Hair follicular keratinocyte (primary cell): ENCODE measurements around the gene ADAM11. TPM values are rescaled to one million over a fixed set of nuclear protein-coding genes. Genes with fewer than 3 reads are reported as not detected.

Experiments used
- total RNA-seq: library from RNA; depleted of rRNA; stranded (reverse); fragments of >200 nt; gene quantifications from 2 replicates; pipeline ENCODE4 v1.2.3, GENCODE V29; 2015

ADAM11 gene
- 0.08 TPM in 2 replicates for total RNA-seq

GRCh38 chr17:44758414-44759085 lies at the start of gene ADAM11:
ADAM11 (plus strand) TSS chr17:44758988; CDS start chr17:44759200, 212 bp downstream.

GRCh38 chr17:44829523-44830358 lies 71.0 kb downstream of the ADAM11 start, which contains the start of gene GJC1:
GJC1 (minus strand) TSS chr17:44830287; CDS start chr17:44805817, 24,470 bp downstream.

Other genes starting within 250 kb of the ADAM11 start
- 1.6 and 4.9 TPM in 2 replicates for gene FZD2, start 201.5 kb upstream of the ADAM11 start, total RNA-seq
- gene MEIOC, start 102.5 kb upstream of the ADAM11 start, total RNA-seq = under 0.01 TPM in 1 of 2 replicates, not detected in the other
- 25.8 and 28.4 TPM in 2 replicates for gene CCDC43, start 69.2 kb upstream of the ADAM11 start, total RNA-seq
- 5.0 and 9.3 TPM in 2 replicates for gene DBF4B, start 50.3 kb upstream of the ADAM11 start, total RNA-seq
- 5.7 and 6.6 TPM in 2 replicates for gene GJC1, start 71.3 kb downstream of the ADAM11 start, total RNA-seq
- gene HIGD1B, start 88.9 kb downstream of the ADAM11 start, total RNA-seq = not detected in 2 replicates
- 51.5 and 109 TPM in 2 replicates for gene EFTUD2, start 140.5 kb downstream of the ADAM11 start, total RNA-seq
- not detected in 2 replicates for gene GFAP, start 156.5 kb downstream of the ADAM11 start, total RNA-seq
- gene KIF18B, start 188.8 kb downstream of the ADAM11 start, total RNA-seq = 7.7 and 22.7 TPM in 2 replicates
- gene C1QL1, start 209.3 kb downstream of the ADAM11 start, total RNA-seq = 2.5 TPM in 1 of 2 replicates, not detected in the other